HFF-Myc (cell line): ENCODE measurements around the gene CLDN5.

Source experiments
- DNase-seq: peaks from one replicate; pipeline ENCODE4 v3.0.0-alpha.2; 2011; ENCODE audit warnings: low read depth; ENCODE audit errors: extremely low read depth
- H3K4me3 ChIP-seq: replicated peaks from 2 replicates; pipeline ENCODE4 v1.5.1; 2011; ENCODE audit warnings: low read depth, mild to moderate bottlenecking, control low read depth, low read length
- TF ChIP-seq, protein P1 (sequence below): IDR thresholded peaks from 2 replicates; pipeline ENCODE4 v1.5.1; 2012; ENCODE audit warnings: mild to moderate bottlenecking, low read depth, low read length, control low read depth; ENCODE audit errors: missing control alignments

Gene CLDN5

DNA sequence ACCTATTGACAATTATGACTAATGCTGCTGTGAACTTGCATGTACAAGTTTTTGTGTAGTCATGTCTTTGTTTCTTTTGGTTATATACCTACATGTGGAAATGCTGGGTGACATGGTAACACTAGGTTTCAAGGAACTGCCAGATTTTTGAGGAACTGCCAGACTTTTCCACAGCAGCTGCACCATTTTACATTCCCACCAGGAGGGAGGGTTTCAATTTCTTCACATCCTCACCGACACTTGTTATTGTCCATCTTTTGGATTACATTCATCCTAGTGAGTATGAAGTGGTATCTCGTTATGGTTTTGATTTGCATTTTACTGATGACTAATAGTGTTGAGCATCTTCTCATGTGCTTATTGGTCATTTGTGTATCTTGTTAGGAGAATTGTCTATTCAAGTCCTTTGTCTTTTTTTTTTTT lies 13.3 kb downstream of the CLDN5 start:
- no peak for DNase-seq
- TF ChIP-seq, protein P1, sequence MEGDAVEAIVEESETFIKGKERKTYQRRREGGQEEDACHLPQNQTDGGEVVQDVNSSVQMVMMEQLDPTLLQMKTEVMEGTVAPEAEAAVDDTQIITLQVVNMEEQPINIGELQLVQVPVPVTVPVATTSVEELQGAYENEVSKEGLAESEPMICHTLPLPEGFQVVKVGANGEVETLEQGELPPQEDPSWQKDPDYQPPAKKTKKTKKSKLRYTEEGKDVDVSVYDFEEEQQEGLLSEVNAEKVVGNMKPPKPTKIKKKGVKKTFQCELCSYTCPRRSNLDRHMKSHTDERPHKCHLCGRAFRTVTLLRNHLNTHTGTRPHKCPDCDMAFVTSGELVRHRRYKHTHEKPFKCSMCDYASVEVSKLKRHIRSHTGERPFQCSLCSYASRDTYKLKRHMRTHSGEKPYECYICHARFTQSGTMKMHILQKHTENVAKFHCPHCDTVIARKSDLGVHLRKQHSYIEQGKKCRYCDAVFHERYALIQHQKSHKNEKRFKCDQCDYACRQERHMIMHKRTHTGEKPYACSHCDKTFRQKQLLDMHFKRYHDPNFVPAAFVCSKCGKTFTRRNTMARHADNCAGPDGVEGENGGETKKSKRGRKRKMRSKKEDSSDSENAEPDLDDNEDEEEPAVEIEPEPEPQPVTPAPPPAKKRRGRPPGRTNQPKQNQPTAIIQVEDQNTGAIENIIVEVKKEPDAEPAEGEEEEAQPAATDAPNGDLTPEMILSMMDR = no peak

DNA sequence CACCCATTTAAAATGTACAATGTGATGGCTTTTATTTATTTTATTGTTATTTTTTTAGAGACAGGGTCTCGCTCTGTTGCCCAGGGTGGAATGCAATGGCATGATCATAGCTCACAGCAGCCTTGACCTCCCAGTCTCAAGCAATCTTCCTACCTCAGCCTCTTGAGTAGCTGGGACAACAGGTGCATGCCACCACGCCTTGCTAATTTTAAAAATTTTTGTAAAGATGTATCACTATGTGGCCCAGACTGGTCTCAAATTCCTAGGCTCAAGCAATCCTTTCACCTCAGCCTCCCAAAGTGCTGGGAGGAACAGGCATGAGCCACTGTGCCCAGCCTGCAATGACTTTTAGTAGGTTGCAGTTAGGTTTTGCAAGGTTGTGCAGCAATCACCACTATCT lies 14.3 kb downstream of the CLDN5 start:
- DNase-seq = no peak
- no peak overlapping the region for H3K4me3 ChIP-seq
- TF ChIP-seq, protein P1 = no peak

More for the DNA sequence above, 13.3 kb downstream of the CLDN5 start:
- H3K4me3 ChIP-seq = no peak overlapping the region

DNA sequence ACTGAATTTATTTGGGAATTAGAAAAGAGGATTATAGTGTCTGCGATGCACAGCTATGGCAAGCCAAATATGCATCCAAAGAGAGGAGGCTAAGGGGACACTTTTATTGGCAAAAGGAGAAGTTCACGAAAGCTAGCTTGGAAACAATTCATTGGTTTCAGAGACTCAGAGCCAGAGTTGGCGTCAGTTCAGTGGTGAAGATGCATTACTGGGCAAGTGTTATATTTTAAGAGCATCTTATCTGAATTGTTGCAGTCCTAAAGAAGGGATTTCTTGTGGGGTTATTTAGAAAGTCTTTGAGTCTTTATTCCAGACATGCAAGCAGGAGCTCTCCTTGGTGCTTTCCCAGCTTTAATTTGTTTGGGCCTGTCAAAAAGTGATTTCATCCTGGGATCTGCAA lies 15.0 kb downstream of the CLDN5 start:
- TF ChIP-seq, protein P1 = no peak
- DNase-seq = no peak
- no peak overlapping the region for H3K4me3 ChIP-seq

DNA sequence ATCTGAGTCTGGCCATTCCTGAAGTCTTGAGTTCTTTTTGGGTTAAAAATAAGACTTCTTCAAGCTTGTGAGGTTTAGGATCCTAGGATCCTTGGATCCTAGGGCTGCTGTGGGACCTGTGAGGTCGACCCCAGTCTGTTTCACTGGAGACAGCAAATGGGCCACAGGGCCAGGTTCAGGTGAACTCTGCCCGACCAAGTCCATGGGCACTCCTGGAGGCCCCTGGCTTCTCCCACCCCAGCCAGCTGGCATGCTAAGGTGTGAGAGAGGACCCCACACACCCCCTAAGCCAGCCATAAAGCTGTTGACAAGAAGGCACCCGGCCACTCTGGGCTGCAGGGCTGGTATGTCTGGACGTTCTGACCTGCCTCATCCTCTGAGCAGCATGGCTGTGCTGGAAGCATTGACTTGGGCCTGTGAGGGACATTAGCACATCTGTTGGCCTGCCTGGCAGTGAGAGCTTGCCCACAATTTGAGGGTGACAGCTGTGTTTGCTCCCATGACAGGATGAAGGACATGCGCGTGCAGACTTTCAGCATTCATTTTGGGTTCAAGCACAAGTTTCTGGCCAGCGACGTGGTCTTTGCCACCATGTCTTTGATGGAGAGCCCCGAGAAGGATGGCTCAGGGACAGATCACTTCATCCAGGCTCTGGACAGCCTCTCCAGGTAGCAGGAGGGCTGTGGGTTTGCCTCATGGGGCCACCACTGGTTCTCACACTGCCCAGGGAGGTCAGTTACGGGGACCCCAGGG lies 16.0 kb downstream of the CLDN5 start:
- TF ChIP-seq, protein P1 = no peak
- H3K4me3 ChIP-seq = no peak overlapping the region
- no peak for DNase-seq

DNA sequence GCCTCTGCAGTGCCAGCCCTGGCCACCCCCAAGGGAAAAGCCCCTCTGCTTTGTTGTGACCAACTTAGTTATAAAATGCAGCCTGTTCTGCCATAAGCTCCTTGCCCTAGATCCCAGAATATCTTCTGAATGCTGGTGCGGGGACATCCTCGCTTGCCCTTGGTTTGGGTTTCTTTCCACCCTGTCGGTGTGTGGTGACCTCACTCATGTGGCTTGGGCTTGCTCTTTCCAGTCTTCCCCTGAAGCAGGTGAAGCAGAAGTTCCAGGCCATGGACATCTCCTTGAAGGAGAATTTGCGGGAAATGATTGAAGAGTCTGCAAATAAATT lies 16.7 kb downstream of the CLDN5 start:
- TF ChIP-seq, protein P1 = no peak
- H3K4me3 ChIP-seq = no peak overlapping the region
- no peak for DNase-seq

DNA sequence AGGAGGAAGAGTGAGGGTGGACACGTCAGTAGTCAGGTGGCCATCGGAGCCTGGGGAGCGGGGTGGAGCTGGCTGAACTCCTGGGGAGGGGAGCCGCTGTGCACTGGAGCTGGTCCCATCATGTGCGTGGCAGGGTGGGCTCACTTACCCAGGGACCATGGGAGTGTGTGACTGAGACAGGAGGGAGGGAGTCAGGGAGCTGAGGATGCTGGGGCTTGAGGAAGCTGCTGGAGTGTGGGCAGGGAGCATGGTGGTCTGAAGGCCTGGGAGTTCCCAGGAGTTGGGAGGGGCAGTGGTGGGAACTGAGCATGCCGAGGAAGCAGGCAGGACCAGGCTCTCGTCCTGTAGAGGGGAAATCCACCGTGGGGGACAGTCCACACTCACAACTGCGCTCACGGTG lies 18.0 kb downstream of the CLDN5 start:
- no peak overlapping the region for H3K4me3 ChIP-seq
- no peak for DNase-seq
- TF ChIP-seq, protein P1 = no peak

DNA sequence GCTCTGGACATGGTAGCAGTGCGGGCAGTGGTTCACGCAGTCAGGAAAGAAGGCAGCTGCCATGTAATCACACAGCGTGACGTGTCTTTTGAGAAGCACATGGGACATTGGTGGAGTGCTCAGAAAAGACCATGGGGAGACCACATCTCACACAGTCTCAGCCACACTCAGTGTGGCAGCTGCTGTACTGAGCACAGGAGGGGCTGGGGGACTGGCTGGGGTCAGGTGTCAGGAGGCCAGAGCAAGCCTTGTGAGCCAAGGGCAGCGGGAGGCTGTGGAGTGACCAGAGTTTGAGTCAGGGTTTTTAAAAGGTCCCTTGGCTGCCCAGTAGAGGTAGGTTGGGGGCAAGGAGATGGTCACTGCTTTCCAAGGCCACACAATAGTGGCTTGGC lies 18.5 kb downstream of the CLDN5 start:
- H3K4me3 ChIP-seq = no peak overlapping the region
- DNase-seq = no peak
- TF ChIP-seq, protein P1 = no peak
